ENCODE measurements around the gene USP6. TPM values are rescaled to one million over a fixed set of nuclear protein-coding genes. Genes with fewer than 3 reads are reported as not detected.

USP6 gene
- total and polyA plus RNA-seq, 2 of the 13 experiments (the other 11 are each of a cell fraction or from before 2014, with no cell fraction given): 0.04 TPM; not detected in 1

- no peak for TF ChIP-seq ZNF101 (CRISPR knock-in tag; IDR thresholded peaks at IDR 0.05; ENCODE audit: borderline replicate concordance, low read depth)
- TF ChIP-seq THAP9 (CRISPR knock-in tag; IDR thresholded peaks at IDR 0.05; ENCODE audit: borderline replicate concordance): peak; percentile 59; the same call in 1 of the 2 replicates
- TF ChIP-seq ZNF232 (CRISPR knock-in tag; IDR thresholded peaks at IDR 0.05; ENCODE audit: borderline replicate concordance): no peak
- no peak for TF ChIP-seq ZNF10 (CRISPR knock-in tag; IDR thresholded peaks at IDR 0.05; ENCODE audit: borderline replicate concordance, low read depth)
- TF ChIP-seq POGZ (CRISPR knock-in tag; IDR thresholded peaks at IDR 0.05): peak; percentile 92
- no peak for TF ChIP-seq ZNF784 (CRISPR knock-in tag; IDR thresholded peaks at IDR 0.05; ENCODE audit: borderline replicate concordance)
- TF ChIP-seq ZNF776 (CRISPR knock-in tag; IDR thresholded peaks at IDR 0.05): peak; percentile 67; the same call in 1 of the 2 replicates
- TF ChIP-seq CBX5 (CRISPR knock-in tag; IDR thresholded peaks at IDR 0.05; ENCODE audit: borderline replicate concordance): no peak
- TF ChIP-seq NR2C2 (CRISPR knock-in tag; IDR thresholded peaks at IDR 0.05; ENCODE audit: borderline replicate concordance): peak; percentile 86
- peak; percentile 65; the same call in 1 of the 2 replicates for TF ChIP-seq ERF (CRISPR knock-in tag; IDR thresholded peaks at IDR 0.05)
- TF ChIP-seq, protein P1, sequence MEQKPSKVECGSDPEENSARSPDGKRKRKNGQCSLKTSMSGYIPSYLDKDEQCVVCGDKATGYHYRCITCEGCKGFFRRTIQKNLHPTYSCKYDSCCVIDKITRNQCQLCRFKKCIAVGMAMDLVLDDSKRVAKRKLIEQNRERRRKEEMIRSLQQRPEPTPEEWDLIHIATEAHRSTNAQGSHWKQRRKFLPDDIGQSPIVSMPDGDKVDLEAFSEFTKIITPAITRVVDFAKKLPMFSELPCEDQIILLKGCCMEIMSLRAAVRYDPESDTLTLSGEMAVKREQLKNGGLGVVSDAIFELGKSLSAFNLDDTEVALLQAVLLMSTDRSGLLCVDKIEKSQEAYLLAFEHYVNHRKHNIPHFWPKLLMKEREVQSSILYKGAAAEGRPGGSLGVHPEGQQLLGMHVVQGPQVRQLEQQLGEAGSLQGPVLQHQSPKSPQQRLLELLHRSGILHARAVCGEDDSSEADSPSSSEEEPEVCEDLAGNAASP (CRISPR knock-in tag; IDR thresholded peaks at IDR 0.05; ENCODE audit: borderline replicate concordance): 0 out of 2 replicates have a peak, but pooled peaks have one; percentile 27
- peak; percentile 91 for TF ChIP-seq YY1 (IDR thresholded peaks at IDR 0.05; ENCODE audit: insufficient read depth, insufficient replicate concordance, low read depth, low read length)
- TF ChIP-seq SRSF1 (optimal IDR thresholded peaks at IDR 0.05; ENCODE audit: low read depth, low read length): peak; percentile 38
- TF ChIP-seq IKZF4 (CRISPR knock-in tag; IDR thresholded peaks at IDR 0.05; ENCODE audit: borderline replicate concordance, low read depth, not compliant biosample characterization): no peak
- TF ChIP-seq ZFY (CRISPR knock-in tag; IDR thresholded peaks at IDR 0.05): peak; percentile 92
- TF ChIP-seq, protein P2, sequence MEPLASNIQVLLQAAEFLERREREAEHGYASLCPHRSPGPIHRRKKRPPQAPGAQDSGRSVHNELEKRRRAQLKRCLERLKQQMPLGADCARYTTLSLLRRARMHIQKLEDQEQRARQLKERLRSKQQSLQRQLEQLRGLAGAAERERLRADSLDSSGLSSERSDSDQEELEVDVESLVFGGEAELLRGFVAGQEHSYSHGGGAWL (CRISPR knock-in tag; IDR thresholded peaks at IDR 0.05): peak; percentile 55; the same call in 1 of the 2 replicates
- no peak for TF ChIP-seq CBX2 (IDR thresholded peaks at IDR 0.05; ENCODE audit: low read depth, low read length)
- TF ChIP-seq CBX2 (CRISPR knock-in tag; IDR thresholded peaks at IDR 0.05; ENCODE audit: low read depth): no peak
- peak; percentile 96 for TF ChIP-seq ZNF770 (CRISPR knock-in tag; IDR thresholded peaks at IDR 0.05)
- peak; percentile 63 for TF ChIP-seq AGO2 (optimal IDR thresholded peaks at IDR 0.05; ENCODE audit: low read depth, low read length)
Observed at GRCh38 chr17:5191541-5192417, 75.9 kb downstream of the USP6 start, which contains the start of gene ZNF594 (continued).

Data from HepG2 (cell line).